Natural killer cell (primary cell): ENCODE data around the gene ZNF521. TPM values are rescaled to one million over a fixed set of nuclear protein-coding genes. Genes with fewer than 3 reads are reported as not detected.

Source experiments
- ATAC-seq, 3 donors: fragments of 150-1000 bp in 2 of 3; fragments of 200-7000 bp in 1 of 3; cut with Tn5 transposase; 1 replicate in 1 of 3; 2 replicates in 2 of 3; pipeline ENCODE4 v1.10.0; 2021; ENCODE audit warnings: mild to moderate bottlenecking in 2 of 3, moderate library complexity in 2 of 3
- DNase-seq, 2 donors: peaks; one replicate each; pipeline versions ENCODE4 v3.0.0 to v3.0.0-alpha.2; 2013 to 2021; ENCODE audit warnings: mixed read lengths in 1 of 2
- H3K27ac ChIP-seq: one replicate; pipeline ENCODE4 v1.5.1; 2013; ENCODE audit warnings: mild to moderate bottlenecking, low read length
- H3K27me3 ChIP-seq: one replicate; pipeline ENCODE4 v1.6.1; 2013; ENCODE audit warnings: low read length; ENCODE audit not compliant: control insufficient read depth, insufficient read depth
- H3K36me3 ChIP-seq: one replicate; pipeline ENCODE4 v1.6.1; 2013; ENCODE audit warnings: low read length; ENCODE audit not compliant: control insufficient read depth, insufficient read depth
- H3K4me1 ChIP-seq: one replicate; pipeline ENCODE4 v1.6.1; 2013; ENCODE audit warnings: low read length; ENCODE audit not compliant: control insufficient read depth, insufficient read depth
- H3K4me3 ChIP-seq: one replicate; pipeline ENCODE4 v1.5.1; 2013; ENCODE audit warnings: low read length
- H3K9me3 ChIP-seq: one replicate; pipeline ENCODE4 v1.6.1; 2013; ENCODE audit warnings: low read length; ENCODE audit not compliant: control insufficient read depth, insufficient read depth
- H3K27ac Mint-ChIP-seq, 2 donors: one replicate each; pipeline ENCODE4 v1.8.0; 2022; ENCODE audit warnings: mild to moderate bottlenecking in 2 of 2, mixed read lengths in 2 of 2, moderate library complexity in 1 of 2
- H3K27me3 Mint-ChIP-seq, 2 donors: one replicate each; pipeline ENCODE4 v1.8.0; 2022; ENCODE audit warnings: low read depth in 2 of 2, mixed read lengths in 2 of 2
- H3K36me3 Mint-ChIP-seq: one replicate; pipeline ENCODE4 v1.8.0; 2022; ENCODE audit warnings: mixed read lengths
- H3K4me1 Mint-ChIP-seq, 2 donors: one replicate each; pipeline ENCODE4 v1.8.0; 2022; ENCODE audit warnings: mixed read lengths in 2 of 2
- H3K4me3 Mint-ChIP-seq: one replicate; pipeline ENCODE4 v1.8.0; 2022; ENCODE audit warnings: mild to moderate bottlenecking, moderate library complexity, mixed read lengths
- H3K9me3 Mint-ChIP-seq, 2 donors: one replicate each; pipeline ENCODE4 v1.8.0; 2022; ENCODE audit warnings: mixed read lengths in 2 of 2
- CTCF ChIP-seq: fragments of 200-600 bp; IDR thresholded peaks from one replicate; pipeline ENCODE4 v1.8.0; 2022; ENCODE audit warnings: antibody characterized with exemption
- WGBS: methylation state at CpG from one replicate; pipeline ENCODE4 v1.1.7; 2013; ENCODE audit warnings: missing lambda C conversion rate; ENCODE audit not compliant: insufficient coverage; 5-methylcytosine and 5-hydroxymethylcytosine counted together
- intact Hi-C: fragments of 100-400 bp; cut with micrococcal nuclease; formaldehyde crosslinking; loops from one replicate; pipeline ENCODE4 v1.14.2; 2022
- total RNA-seq, 4 donors: library from RNA; stranded (reverse); fragments of 120-200 nt in 1 of 4; gene quantifications; one replicate each; pipeline versions ENCODE4 v1.2.3 to v1.2.4, GENCODE V29; 2013 to 2022

The ZNF521 gene
- total RNA-seq, 3 donors from 2014 or later (not counting 1 experiment from before 2014, with no cell fraction given): 0.19 to 3.5 (median 0.54) TPM

GRCh38 chr18:25282896-25283703 lies 68.9 kb downstream of the ZNF521 start:
- WGBS: 67% methylated on average over 4 of the region's 4 CpGs
- DNase-seq (no peak), ATAC-seq (no peak)
- Histone ChIP-seq H3K9me3 (no peaks in the 10 kb centered on the region), H3K4me1 (peaks cover 2% of the 10 kb centered on the region), H3K36me3 (no peaks in the 10 kb centered on the region), H3K4me3 (no peak overlapping the region), H3K27me3 (peaks cover 3% of the 10 kb centered on the region), H3K27ac (no peak overlapping the region)
- H3K9me3 Mint-ChIP-seq: no peaks in the 10 kb centered on the region
- H3K36me3 Mint-ChIP-seq: no peaks in the 10 kb centered on the region
- peaks cover 5 to 25% of the 10 kb centered on the region in 2 donors for H3K27me3 Mint-ChIP-seq
- no peaks in the 10 kb centered on the region for H3K4me1 Mint-ChIP-seq
- H3K4me3 Mint-ChIP-seq: no peak overlapping the region
- intact Hi-C loops: no loop called here
- no peak for TF ChIP-seq CTCF
- H3K27ac Mint-ChIP-seq: no peak overlapping the region

GRCh38 chr18:25282282-25282681 lies 69.7 kb downstream of the ZNF521 start:
- no peak overlapping the region for H3K27ac ChIP-seq
- ATAC-seq (no peak), DNase-seq (no peak)
- Mint-ChIP-seq H3K4me1 (no peaks in the 10 kb centered on the region), H3K27me3 (peaks cover 5 to 25% of the 10 kb centered on the region in 2 donors), H3K36me3 (no peaks in the 10 kb centered on the region), H3K4me3 (no peak overlapping the region), H3K9me3 (no peaks in the 10 kb centered on the region), H3K27ac (no peak overlapping the region)
- no peak overlapping the region for H3K4me3 ChIP-seq
- intact Hi-C loops: no loop called here
- peaks cover 3% of the 10 kb centered on the region for H3K27me3 ChIP-seq
- no peaks in the 10 kb centered on the region for H3K9me3 ChIP-seq
- WGBS: 39% methylated on average over 7 of the region's 8 CpGs
- TF ChIP-seq CTCF: no peak
- H3K4me1 ChIP-seq: peaks cover 2% of the 10 kb centered on the region
- H3K36me3 ChIP-seq: no peaks in the 10 kb centered on the region

- Histone ChIP-seq H3K9me3 (no peaks in the 10 kb centered on the region), H3K4me3 (no peak overlapping the region), H3K36me3 (no peaks in the 10 kb centered on the region), H3K27ac (no peak overlapping the region), H3K4me1 (peaks cover 2% of the 10 kb centered on the region), H3K27me3 (peaks cover 3% of the 10 kb centered on the region)
- Mint-ChIP-seq H3K4me3 (no peak overlapping the region), H3K9me3 (no peaks in the 10 kb centered on the region), H3K27me3 (peaks cover 5 to 25% of the 10 kb centered on the region in 2 donors), H3K36me3 (no peaks in the 10 kb centered on the region), H3K4me1 (no peaks in the 10 kb centered on the region), H3K27ac (no peak overlapping the region)
- intact Hi-C loops: no loop called here
- WGBS: 90% methylated on average over 6 of the region's 6 CpGs
- ATAC-seq: no peak
- no peak for DNase-seq
- TF ChIP-seq CTCF: no peak
These were observed 70.4 kb downstream of the ZNF521 start for GRCh38 chr18:25281556-25281955.

GRCh38 chr18:25279961-25280360 lies 72.0 kb downstream of the ZNF521 start:
- Mint-ChIP-seq H3K9me3 (no peaks in the 10 kb centered on the region), H3K4me3 (no peak overlapping the region), H3K36me3 (no peaks in the 10 kb centered on the region), H3K4me1 (no peaks in the 10 kb centered on the region), H3K27me3 (peaks cover 5 to 25% of the 10 kb centered on the region in 2 donors), H3K27ac (no peak overlapping the region)
- no peak for TF ChIP-seq CTCF
- peaks cover 3% of the 10 kb centered on the region for H3K27me3 ChIP-seq
- no peak overlapping the region for H3K27ac ChIP-seq
- WGBS: 88% methylated on average over 5 of the region's 6 CpGs
- no peak for DNase-seq
- intact Hi-C loops: no loop called here
- no peak overlapping the region for H3K4me3 ChIP-seq
- no peaks in the 10 kb centered on the region for H3K9me3 ChIP-seq
- H3K4me1 ChIP-seq: peaks cover 2% of the 10 kb centered on the region
- no peaks in the 10 kb centered on the region for H3K36me3 ChIP-seq
- no peak for ATAC-seq
